ENCODE results near the gene ARHGAP4.

GRCh38 chrX:153948847-153949805, 23.1 kb upstream of the ARHGAP4 start:
- no peak for TF ChIP-seq EP300 (IDR thresholded peaks at IDR 0.05; ENCODE audit: borderline replicate concordance)
- no peak for TF ChIP-seq REST (IDR thresholded peaks at IDR 0.05; ENCODE audit: low read depth)
- no peak for TF ChIP-seq ZBTB7A (IDR thresholded peaks at IDR 0.05; ENCODE audit: low read depth)
- TF ChIP-seq RAD21 (IDR thresholded peaks at IDR 0.05; ENCODE audit: low read depth) = no peak
- no peak for TF ChIP-seq MAX (IDR thresholded peaks at IDR 0.05)
- TF ChIP-seq FOXM1 (IDR thresholded peaks at IDR 0.05; ENCODE audit: borderline replicate concordance, low read depth) = no peak
- no peak for TF ChIP-seq CEBPB (IDR thresholded peaks at IDR 0.05)
- no peak for TF ChIP-seq TAF1 (IDR thresholded peaks at IDR 0.05; ENCODE audit: low read depth)
- no peak for TF ChIP-seq YY1 (IDR thresholded peaks at IDR 0.05; ENCODE audit: low read depth)
- TF ChIP-seq EGR1 (IDR thresholded peaks at IDR 0.05) = no peak
- no peak for TF ChIP-seq CREB1 (IDR thresholded peaks at IDR 0.05; ENCODE audit: low read depth)
- no peak for TF ChIP-seq TEAD4 (IDR thresholded peaks at IDR 0.05)
